ENCODE measurements around the gene COL4A4.

Gene COL4A4

DNA sequence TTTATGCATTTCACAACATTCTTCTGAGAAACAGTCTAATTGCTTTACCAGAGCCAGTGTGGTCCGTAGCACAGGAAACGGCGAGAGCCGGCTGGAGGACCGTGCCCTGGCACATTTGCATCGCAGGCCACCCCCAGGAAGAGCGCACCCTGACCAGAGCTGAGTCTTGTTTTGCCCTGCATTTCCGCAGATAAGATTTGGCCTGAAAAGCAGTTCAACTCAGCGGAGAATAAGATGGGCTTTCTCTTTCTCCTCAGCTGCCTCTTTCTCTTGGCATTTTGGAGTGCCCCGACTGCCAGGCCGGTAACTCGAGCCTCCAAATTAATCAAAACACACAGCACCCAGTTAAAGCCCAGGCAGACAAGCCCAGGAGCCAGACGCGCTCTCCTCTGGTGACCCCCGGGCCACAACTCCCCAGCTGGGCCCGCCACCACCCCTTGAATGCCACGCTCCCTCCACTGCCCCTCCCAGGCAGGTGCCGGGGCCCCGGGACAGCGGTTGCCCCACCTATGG, 464 bp downstream of the COL4A4 start:
- TF ChIP-seq, protein P1, sequence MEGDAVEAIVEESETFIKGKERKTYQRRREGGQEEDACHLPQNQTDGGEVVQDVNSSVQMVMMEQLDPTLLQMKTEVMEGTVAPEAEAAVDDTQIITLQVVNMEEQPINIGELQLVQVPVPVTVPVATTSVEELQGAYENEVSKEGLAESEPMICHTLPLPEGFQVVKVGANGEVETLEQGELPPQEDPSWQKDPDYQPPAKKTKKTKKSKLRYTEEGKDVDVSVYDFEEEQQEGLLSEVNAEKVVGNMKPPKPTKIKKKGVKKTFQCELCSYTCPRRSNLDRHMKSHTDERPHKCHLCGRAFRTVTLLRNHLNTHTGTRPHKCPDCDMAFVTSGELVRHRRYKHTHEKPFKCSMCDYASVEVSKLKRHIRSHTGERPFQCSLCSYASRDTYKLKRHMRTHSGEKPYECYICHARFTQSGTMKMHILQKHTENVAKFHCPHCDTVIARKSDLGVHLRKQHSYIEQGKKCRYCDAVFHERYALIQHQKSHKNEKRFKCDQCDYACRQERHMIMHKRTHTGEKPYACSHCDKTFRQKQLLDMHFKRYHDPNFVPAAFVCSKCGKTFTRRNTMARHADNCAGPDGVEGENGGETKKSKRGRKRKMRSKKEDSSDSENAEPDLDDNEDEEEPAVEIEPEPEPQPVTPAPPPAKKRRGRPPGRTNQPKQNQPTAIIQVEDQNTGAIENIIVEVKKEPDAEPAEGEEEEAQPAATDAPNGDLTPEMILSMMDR (IDR thresholded peaks at IDR 0.05; ENCODE audit: poor library complexity, severe bottlenecking), result no peak
- peak; percentile 26 for ATAC-seq (ENCODE audit: low read depth)
- Histone ChIP-seq H3K27ac (ENCODE audit: poor library complexity, severe bottlenecking) (no peak overlapping the region), H3K4me1 (ENCODE audit: insufficient read depth, poor library complexity, severe bottlenecking) (no peaks in the 10 kb centered on the region), H3K4me3 (ENCODE audit: severe bottlenecking) (peak overlapping the region; percentile 40), H3K27me3 (ENCODE audit: insufficient read depth, poor library complexity, severe bottlenecking) (peaks cover 40% of the 10 kb centered on the region), H3K36me3 (ENCODE audit: low read depth) (no peaks in the 10 kb centered on the region), H3K9me3 (ENCODE audit: severe bottlenecking) (peaks cover under 1% of the 10 kb centered on the region)
- DNase-seq (ENCODE audit: low spot score), result peak; percentile 35

DNA sequence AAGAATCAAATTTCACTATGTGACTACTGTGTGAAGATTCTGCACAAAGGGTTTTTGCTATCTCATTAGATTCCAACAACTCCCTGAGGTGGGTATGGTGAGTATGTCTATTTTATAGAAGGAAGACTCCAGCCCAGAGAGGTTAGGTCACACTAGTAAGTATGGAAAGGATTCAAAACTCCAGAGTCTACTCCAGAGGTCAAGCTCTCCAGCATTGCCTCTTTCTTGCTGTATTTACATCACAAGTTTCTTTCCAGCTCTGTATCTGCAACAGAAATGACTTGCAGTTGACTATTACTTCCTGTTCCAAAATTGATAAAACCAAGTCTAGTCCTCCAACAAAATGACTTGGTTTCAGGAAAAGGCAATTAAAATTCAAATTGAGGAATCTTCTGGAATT, 2.1 kb downstream of the COL4A4 start:
- H3K4me3 ChIP-seq (ENCODE audit: severe bottlenecking), result no peak overlapping the region
- no peak for DNase-seq (ENCODE audit: low spot score)
- TF ChIP-seq, protein P1 (IDR thresholded peaks at IDR 0.05; ENCODE audit: poor library complexity, severe bottlenecking), result no peak
- no peaks in the 10 kb centered on the region for H3K36me3 ChIP-seq (ENCODE audit: low read depth)
- H3K27ac ChIP-seq (ENCODE audit: poor library complexity, severe bottlenecking), result no peak overlapping the region
- no peak for ATAC-seq (ENCODE audit: low read depth)
- no peaks in the 10 kb centered on the region for H3K4me1 ChIP-seq (ENCODE audit: insufficient read depth, poor library complexity, severe bottlenecking)
- peaks cover 40% of the 10 kb centered on the region for H3K27me3 ChIP-seq (ENCODE audit: insufficient read depth, poor library complexity, severe bottlenecking)
- H3K9me3 ChIP-seq (ENCODE audit: severe bottlenecking), result no peaks in the 10 kb centered on the region

DNA sequence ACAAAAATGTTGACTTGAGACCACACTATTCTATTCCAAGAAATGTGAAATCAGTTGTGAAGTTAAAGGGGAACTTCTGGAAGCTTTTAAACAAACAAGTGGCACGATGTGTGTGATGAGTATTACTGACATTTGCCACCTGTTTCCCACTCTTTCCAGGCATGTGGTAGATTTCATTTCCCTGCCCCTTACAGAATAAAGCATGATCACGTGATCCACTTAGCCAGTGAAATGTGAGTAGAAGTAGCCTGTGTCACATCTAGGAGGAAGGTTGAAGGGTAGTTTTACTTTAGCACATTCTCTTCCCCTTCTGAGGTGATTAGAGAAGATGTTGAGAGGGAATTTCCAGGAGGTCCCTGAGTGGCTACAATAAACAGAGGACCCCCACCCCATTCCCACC, 3.8 kb downstream of the COL4A4 start:
- Histone ChIP-seq H3K4me3 (ENCODE audit: severe bottlenecking) (no peak overlapping the region), H3K27ac (ENCODE audit: poor library complexity, severe bottlenecking) (no peak overlapping the region), H3K36me3 (ENCODE audit: low read depth) (no peaks in the 10 kb centered on the region), H3K27me3 (ENCODE audit: insufficient read depth, poor library complexity, severe bottlenecking) (peaks cover 31% of the 10 kb centered on the region), H3K4me1 (ENCODE audit: insufficient read depth, poor library complexity, severe bottlenecking) (peaks cover 2% of the 10 kb centered on the region), H3K9me3 (ENCODE audit: severe bottlenecking) (no peaks in the 10 kb centered on the region)
- ATAC-seq (ENCODE audit: low read depth), result no peak
- TF ChIP-seq, protein P1 (IDR thresholded peaks at IDR 0.05; ENCODE audit: poor library complexity, severe bottlenecking), result no peak
- no peak for DNase-seq (ENCODE audit: low spot score)

DNA sequence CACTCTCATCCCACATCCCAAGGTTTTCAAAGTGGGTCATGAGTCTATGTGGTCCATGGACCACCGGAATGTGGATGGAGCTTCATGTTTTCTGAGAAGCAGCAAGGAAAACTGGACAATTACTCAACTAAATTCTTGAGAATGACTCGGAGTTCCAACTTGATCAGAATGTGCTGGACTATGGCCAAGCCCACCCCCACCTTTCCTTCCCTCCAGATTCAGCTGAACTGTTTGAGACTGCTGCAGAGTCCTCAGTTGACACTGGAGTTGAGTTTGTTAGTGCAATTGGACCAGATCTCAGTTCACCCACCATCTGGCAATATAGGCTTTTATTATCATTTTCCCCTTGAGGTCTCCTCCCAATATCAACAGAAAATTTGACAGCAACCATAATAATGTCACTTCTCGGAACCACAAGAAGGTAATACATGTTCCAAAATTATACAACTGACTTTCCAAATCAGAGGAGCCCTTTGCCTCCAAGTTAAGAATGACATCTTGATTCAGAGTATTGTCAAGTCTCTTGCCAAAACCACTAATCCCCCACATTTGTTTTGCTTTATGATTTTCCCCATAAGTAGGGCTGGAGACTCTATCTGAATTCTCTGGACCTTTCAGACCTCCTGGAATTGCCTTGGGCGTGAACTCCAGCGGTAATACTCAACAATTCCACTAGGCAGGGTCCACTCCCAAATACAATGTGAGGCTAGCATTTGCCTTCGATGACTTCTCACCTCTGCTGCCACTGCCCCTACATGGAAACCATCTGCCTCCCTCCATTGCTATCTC, 8.8 kb downstream of the COL4A4 start:
- TF ChIP-seq, protein P1 (IDR thresholded peaks at IDR 0.05; ENCODE audit: poor library complexity, severe bottlenecking), result no peak
- H3K4me1 ChIP-seq (ENCODE audit: insufficient read depth, poor library complexity, severe bottlenecking), result peaks cover 9% of the 10 kb centered on the region
- no peak for DNase-seq (ENCODE audit: low spot score)
- no peak overlapping the region for H3K27ac ChIP-seq (ENCODE audit: poor library complexity, severe bottlenecking)
- H3K27me3 ChIP-seq (ENCODE audit: insufficient read depth, poor library complexity, severe bottlenecking), result no peaks in the 10 kb centered on the region
- H3K4me3 ChIP-seq (ENCODE audit: severe bottlenecking), result no peak overlapping the region
- no peaks in the 10 kb centered on the region for H3K36me3 ChIP-seq (ENCODE audit: low read depth)
- no peaks in the 10 kb centered on the region for H3K9me3 ChIP-seq (ENCODE audit: severe bottlenecking)
- peak; percentile 46; the same call in 1 of the 3 replicates for ATAC-seq (ENCODE audit: low read depth)

Measured in RWPE2 (cell line).